ENCODE data around the gene SOX10. TPM values are rescaled to one million over a fixed set of nuclear protein-coding genes. Genes with fewer than 3 reads are reported as not detected.
A peak's percentile ranks its signal among the peaks of the same experiment; 100 is the strongest.

Gene SOX10
- total and polyA plus RNA-seq, 10 donors = 0.09 to 1.8 (median 0.21) TPM; not detected in 4

GRCh38 chr22:38017272-38017920 lies 33.0 kb upstream of the SOX10 start:
- 39 to 66% (median 49%) methylated on average over 4 to 7 of the region's 7 CpGs for WGBS, 5 donors
- Histone ChIP-seq H3K27me3 (replicated peaks in 1 of 7) (no peaks in the 10 kb centered on the region), H3K36me3 (no peaks in the 10 kb centered on the region), H3K27ac (peak overlapping the region in 1 of 8 donors; percentile 37), H3K4me3 (no peak overlapping the region), H3K9me3 (peaks cover 0 to 5% (median 0%) of the 10 kb centered on the region in 8 donors), H3K4me1 (peaks cover 0 to 19% (median 6%) of the 10 kb centered on the region in 6 donors)
- intact Hi-C loops (cut with DNase I; ENCODE audit: low total_unique reads) = no loop called here
- DNase-seq = no peak
- TF ChIP-seq POLR2AphosphoS5 (IDR thresholded peaks at IDR 0.05) = peak in 2 of 3 donors; percentile 13 to 51
- no peak for TF ChIP-seq POLR2A (IDR thresholded peaks at IDR 0.05)

- Histone ChIP-seq H3K36me3 (no peaks in the 10 kb centered on the region), H3K9me3 (peaks cover 0 to 5% (median 0%) of the 10 kb centered on the region in 8 donors), H3K4me3 (no peak overlapping the region), H3K4me1 (peaks cover 0 to 19% (median 6%) of the 10 kb centered on the region in 6 donors), H3K27me3 (replicated peaks in 1 of 7) (no peaks in the 10 kb centered on the region), H3K27ac (peak overlapping the region in 1 of 8 donors; percentile 31)
- DNase-seq = no peak
- TF ChIP-seq POLR2AphosphoS5 (IDR thresholded peaks at IDR 0.05) (no peak), POLR2A (IDR thresholded peaks at IDR 0.05) (no peak), CTCF (IDR thresholded peaks at IDR 0.05 in 8 of 11, conservative IDR thresholded peaks at IDR 0.05 in 3 of 11) (no peak)
- 63 to 85% (median 78%) methylated on average over 31 to 33 of the region's 33 CpGs for WGBS, 5 donors
- intact Hi-C loops (cut with DNase I; ENCODE audit: low total_unique reads) = no loop called here
These were observed 32.1 kb upstream of the SOX10 start for GRCh38 chr22:38016182-38017151.

- Histone ChIP-seq H3K4me1 (peaks cover 0 to 19% (median 6%) of the 10 kb centered on the region in 6 donors), H3K27me3 (replicated peaks in 1 of 7) (no peaks in the 10 kb centered on the region), H3K4me3 (no peak overlapping the region), H3K27ac (no peak overlapping the region), H3K9me3 (peaks cover 0 to 5% (median 0%) of the 10 kb centered on the region in 8 donors), H3K36me3 (no peaks in the 10 kb centered on the region)
- TF ChIP-seq CTCF (IDR thresholded peaks at IDR 0.05 in 8 of 11, conservative IDR thresholded peaks at IDR 0.05 in 3 of 11) (no peak), POLR2A (IDR thresholded peaks at IDR 0.05) (no peak)
- DNase-seq = no peak
- intact Hi-C loops (cut with DNase I; ENCODE audit: low total_unique reads) = no loop called here
- 92 to 100% (median 100%) methylated on average over 1 of the region's 1 CpG for WGBS, 5 donors
These were observed 29.7 kb upstream of the SOX10 start for GRCh38 chr22:38014083-38014482.

- Histone ChIP-seq H3K27ac (no peak overlapping the region), H3K4me3 (no peak overlapping the region), H3K36me3 (no peaks in the 10 kb centered on the region), H3K27me3 (replicated peaks in 1 of 7) (no peaks in the 10 kb centered on the region), H3K4me1 (peaks cover 0 to 14% (median 4%) of the 10 kb centered on the region in 6 donors), H3K9me3 (peaks cover 0 to 5% (median 0%) of the 10 kb centered on the region in 8 donors)
- TF ChIP-seq CTCF (IDR thresholded peaks at IDR 0.05 in 8 of 11, conservative IDR thresholded peaks at IDR 0.05 in 3 of 11) = no peak
- TF ChIP-seq POLR2AphosphoS5 (IDR thresholded peaks at IDR 0.05) = no peak
- TF ChIP-seq POLR2A (IDR thresholded peaks at IDR 0.05) = no peak
- intact Hi-C loops (cut with DNase I; ENCODE audit: low total_unique reads) = no loop called here
- DNase-seq = no peak
- WGBS, 5 donors = 65 to 87% (median 74%) methylated on average over 7 of the region's 7 CpGs
These were observed 28.3 kb upstream of the SOX10 start for GRCh38 chr22:38012604-38013072.

Data from spleen (tissue), 11 donors.